Measurements from ENCODE around the gene GPR157. TPM values are rescaled to one million over a fixed set of nuclear protein-coding genes. Genes with fewer than 3 reads are reported as not detected.

The GPR157 gene
- total and polyA plus RNA-seq, 10 of the 15 experiments (the other 5 are each of a cell fraction or from before 2014, with no cell fraction given) = 0.66 to 15.9 (median 3.1) TPM

- TF ChIP-seq, protein P1, sequence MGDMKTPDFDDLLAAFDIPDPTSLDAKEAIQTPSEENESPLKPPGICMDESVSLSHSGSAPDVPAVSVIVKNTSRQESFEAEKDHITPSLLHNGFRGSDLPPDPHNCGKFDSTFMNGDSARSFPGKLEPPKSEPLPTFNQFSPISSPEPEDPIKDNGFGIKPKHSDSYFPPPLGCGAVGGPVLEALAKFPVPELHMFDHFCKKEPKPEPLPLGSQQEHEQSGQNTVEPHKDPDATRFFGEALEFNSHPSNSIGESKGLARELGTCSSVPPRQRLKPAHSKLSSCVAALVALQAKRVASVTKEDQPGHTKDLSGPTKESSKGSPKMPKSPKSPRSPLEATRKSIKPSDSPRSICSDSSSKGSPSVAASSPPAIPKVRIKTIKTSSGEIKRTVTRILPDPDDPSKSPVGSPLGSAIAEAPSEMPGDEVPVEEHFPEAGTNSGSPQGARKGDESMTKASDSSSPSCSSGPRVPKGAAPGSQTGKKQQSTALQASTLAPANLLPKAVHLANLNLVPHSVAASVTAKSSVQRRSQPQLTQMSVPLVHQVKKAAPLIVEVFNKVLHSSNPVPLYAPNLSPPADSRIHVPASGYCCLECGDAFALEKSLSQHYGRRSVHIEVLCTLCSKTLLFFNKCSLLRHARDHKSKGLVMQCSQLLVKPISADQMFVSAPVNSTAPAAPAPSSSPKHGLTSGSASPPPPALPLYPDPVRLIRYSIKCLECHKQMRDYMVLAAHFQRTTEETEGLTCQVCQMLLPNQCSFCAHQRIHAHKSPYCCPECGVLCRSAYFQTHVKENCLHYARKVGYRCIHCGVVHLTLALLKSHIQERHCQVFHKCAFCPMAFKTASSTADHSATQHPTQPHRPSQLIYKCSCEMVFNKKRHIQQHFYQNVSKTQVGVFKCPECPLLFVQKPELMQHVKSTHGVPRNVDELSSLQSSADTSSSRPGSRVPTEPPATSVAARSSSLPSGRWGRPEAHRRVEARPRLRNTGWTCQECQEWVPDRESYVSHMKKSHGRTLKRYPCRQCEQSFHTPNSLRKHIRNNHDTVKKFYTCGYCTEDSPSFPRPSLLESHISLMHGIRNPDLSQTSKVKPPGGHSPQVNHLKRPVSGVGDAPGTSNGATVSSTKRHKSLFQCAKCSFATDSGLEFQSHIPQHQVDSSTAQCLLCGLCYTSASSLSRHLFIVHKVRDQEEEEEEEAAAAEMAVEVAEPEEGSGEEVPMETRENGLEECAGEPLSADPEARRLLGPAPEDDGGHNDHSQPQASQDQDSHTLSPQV (IDR thresholded peaks at IDR 0.05) = no peak
- TF ChIP-seq, protein P2, sequence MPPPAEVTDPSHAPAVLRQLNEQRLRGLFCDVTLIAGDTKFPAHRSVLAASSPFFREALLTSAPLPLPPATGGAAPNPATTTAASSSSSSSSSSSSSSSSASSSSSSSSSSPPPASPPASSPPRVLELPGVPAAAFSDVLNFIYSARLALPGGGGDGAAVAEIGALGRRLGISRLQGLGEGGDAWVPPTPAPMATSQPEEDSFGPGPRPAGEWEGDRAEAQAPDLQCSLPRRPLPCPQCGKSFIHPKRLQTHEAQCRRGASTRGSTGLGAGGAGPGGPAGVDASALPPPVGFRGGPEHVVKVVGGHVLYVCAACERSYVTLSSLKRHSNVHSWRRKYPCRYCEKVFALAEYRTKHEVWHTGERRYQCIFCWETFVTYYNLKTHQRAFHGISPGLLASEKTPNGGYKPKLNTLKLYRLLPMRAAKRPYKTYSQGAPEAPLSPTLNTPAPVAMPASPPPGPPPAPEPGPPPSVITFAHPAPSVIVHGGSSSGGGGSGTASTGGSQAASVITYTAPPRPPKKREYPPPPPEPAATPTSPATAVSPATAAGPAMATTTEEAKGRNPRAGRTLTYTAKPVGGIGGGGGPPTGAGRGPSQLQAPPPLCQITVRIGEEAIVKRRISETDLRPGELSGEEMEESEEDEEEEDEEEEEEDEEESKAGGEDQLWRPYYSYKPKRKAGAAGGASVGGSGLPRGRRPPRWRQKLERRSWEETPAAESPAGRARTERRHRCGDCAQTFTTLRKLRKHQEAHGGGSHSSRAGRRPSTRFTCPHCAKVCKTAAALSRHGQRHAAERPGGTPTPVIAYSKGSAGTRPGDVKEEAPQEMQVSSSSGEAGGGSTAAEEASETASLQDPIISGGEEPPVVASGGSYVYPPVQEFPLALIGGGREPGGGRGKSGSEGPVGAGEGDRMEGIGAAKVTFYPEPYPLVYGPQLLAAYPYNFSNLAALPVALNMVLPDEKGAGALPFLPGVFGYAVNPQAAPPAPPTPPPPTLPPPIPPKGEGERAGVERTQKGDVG (CRISPR knock-in tag; IDR thresholded peaks at IDR 0.05) = no peak
- no peak for TF ChIP-seq HCFC1 (IDR thresholded peaks at IDR 0.05; ENCODE audit: low read length)
- TF ChIP-seq SIN3A (IDR thresholded peaks at IDR 0.05; ENCODE audit: low read depth, low read length) = no peak
- no peak for TF ChIP-seq POLR2AphosphoS2 (IDR thresholded peaks at IDR 0.05; ENCODE audit: low read depth, low read length)
- peak; percentile 96 for TF ChIP-seq IKZF2 (IDR thresholded peaks at IDR 0.05)
- TF ChIP-seq BACH1 (IDR thresholded peaks at IDR 0.05; ENCODE audit: borderline replicate concordance) = no peak; the same call in 1 of the 2 replicates
- no peak; the same call in 1 of the 2 replicates for TF ChIP-seq BMI1 (IDR thresholded peaks at IDR 0.05; ENCODE audit: borderline replicate concordance)
- no peak for TF ChIP-seq TARDBP (IDR thresholded peaks at IDR 0.05; ENCODE audit: borderline replicate concordance)
- peak; percentile 78; the same call in 1 of the 2 replicates for TF ChIP-seq TCF12 (IDR thresholded peaks at IDR 0.05; ENCODE audit: low read depth, low read length)
- TF ChIP-seq TCF7 (IDR thresholded peaks at IDR 0.05; ENCODE audit: borderline replicate concordance) = no peak
- TF ChIP-seq ZSCAN29 (IDR thresholded peaks at IDR 0.05) = no peak
- peak; percentile 24; the same call in 1 of the 2 replicates for TF ChIP-seq CREM (IDR thresholded peaks at IDR 0.05; ENCODE audit: low read depth)
- no peak for TF ChIP-seq BRCA1 (IDR thresholded peaks at IDR 0.05; ENCODE audit: low read depth, low read length)
- no peak for TF ChIP-seq SMAD1 (IDR thresholded peaks at IDR 0.05; ENCODE audit: low read depth, partially characterized antibody)
- no peak for TF ChIP-seq SIX5 (IDR thresholded peaks at IDR 0.05; ENCODE audit: low read depth, low read length, severe bottlenecking)
- TF ChIP-seq SUPT20H (IDR thresholded peaks at IDR 0.05; ENCODE audit: borderline replicate concordance, control insufficient read depth, low read depth, low read length) = no peak
- peak; percentile 63 for TF ChIP-seq PKNOX1 (IDR thresholded peaks at IDR 0.05)
- no peak for TF ChIP-seq CHD1 (IDR thresholded peaks at IDR 0.05; ENCODE audit: low read depth, low read length)
- TF ChIP-seq SRF (IDR thresholded peaks at IDR 0.05; ENCODE audit: low read depth in 2 of 2, low read length in 2 of 2) = no peak
- no peak for TF ChIP-seq TCF3 (IDR thresholded peaks at IDR 0.05; ENCODE audit: borderline replicate concordance, insufficient read depth, low read depth, low read length)
- TF ChIP-seq, protein P3, sequence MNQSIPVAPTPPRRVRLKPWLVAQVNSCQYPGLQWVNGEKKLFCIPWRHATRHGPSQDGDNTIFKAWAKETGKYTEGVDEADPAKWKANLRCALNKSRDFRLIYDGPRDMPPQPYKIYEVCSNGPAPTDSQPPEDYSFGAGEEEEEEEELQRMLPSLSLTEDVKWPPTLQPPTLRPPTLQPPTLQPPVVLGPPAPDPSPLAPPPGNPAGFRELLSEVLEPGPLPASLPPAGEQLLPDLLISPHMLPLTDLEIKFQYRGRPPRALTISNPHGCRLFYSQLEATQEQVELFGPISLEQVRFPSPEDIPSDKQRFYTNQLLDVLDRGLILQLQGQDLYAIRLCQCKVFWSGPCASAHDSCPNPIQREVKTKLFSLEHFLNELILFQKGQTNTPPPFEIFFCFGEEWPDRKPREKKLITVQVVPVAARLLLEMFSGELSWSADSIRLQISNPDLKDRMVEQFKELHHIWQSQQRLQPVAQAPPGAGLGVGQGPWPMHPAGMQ (IDR thresholded peaks at IDR 0.05; ENCODE audit: borderline replicate concordance) = peak; percentile 72; the same call in 1 of the 2 replicates
- no peak for TF ChIP-seq EGR1 (IDR thresholded peaks at IDR 0.05; ENCODE audit: borderline replicate concordance in 1 of 2, low read depth in 2 of 2, low read length in 2 of 2)
Measured at GRCh38 chr1:9119745-9120144, 9.2 kb downstream of the GPR157 start (continued).
